Stimulated activated CD4-positive, alpha-beta T cell treated with anti-CD3 and anti-CD28 coated beads, Interleukin-12 subunit alpha, Interleukin-12 subunit beta, amount 100 ng/mL, for 24 hours (primary cell): Measurements from ENCODE around the gene MFSD2A.
"Not testable (repeated sequence)": the region's sequence is repeated elsewhere in the genome, so short reads cannot be mapped to it uniquely, and the experiment has no call there.

Experiments
- DNase-seq, 2 experiments: peaks; one replicate each; pipeline ENCODE4 v3.0.0-alpha.2; 2020; ENCODE audit warnings: low read depth in 2 of 2

MFSD2A gene

GRCh38 chr1:39940980-39941871 is 13.7 kb upstream of the MFSD2A start:
- DNase-seq, result no peak

- DNase-seq, result no peak
These were observed 11.3 kb upstream of the MFSD2A start for GRCh38 chr1:39943471-39944290.

DNA sequence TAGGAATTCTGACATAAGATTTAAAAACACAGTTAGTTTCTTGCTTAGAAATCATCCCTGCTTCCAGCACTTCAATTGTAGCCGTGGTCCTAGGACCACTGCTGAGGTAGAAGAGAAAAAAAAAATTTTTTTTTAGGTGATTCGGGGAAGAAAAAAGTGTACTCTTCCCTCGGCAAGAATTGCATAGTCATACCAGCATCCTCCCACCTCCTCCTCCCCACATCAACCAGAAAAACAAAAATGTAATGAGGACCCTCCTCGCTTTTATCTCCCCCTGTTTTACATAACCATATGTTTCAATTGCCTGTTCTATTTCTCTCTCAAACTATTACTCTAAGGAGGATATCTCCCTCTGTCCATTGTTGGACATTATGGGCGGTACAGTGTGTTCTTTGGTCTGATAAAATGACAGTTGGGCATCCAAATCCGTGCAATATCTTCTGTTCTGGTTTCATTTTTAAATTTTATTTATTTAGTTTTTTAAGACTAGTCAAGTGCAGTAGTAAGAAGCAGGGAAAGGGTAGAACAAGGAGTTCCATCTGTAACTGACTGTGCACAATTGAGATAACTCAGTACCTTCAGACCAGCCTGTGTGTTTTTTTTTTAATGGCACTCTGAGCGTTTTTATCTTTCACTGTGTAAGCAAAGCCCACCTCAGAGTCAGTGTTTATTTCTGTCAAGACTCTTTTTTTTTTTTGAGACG is 10.4 kb upstream of the MFSD2A start:
- DNase-seq, result no peak

- no peak for DNase-seq
These were observed 8.7 kb upstream of the MFSD2A start for GRCh38 chr1:39946216-39946615.

GRCh38 chr1:39947260-39947659 is 7.7 kb upstream of the MFSD2A start:
- no peak for DNase-seq

- DNase-seq, result no peak
These were observed 5.1 kb upstream of the MFSD2A start for GRCh38 chr1:39949891-39950290.

GRCh38 chr1:39951926-39952325 is 3.0 kb upstream of the MFSD2A start:
- no peak for DNase-seq

- no peak for DNase-seq
These were observed 2.4 kb upstream of the MFSD2A start for GRCh38 chr1:39952359-39953110.

- no peak for DNase-seq
These were observed 548 bp upstream of the MFSD2A start for GRCh38 chr1:39954324-39954869.

DNA sequence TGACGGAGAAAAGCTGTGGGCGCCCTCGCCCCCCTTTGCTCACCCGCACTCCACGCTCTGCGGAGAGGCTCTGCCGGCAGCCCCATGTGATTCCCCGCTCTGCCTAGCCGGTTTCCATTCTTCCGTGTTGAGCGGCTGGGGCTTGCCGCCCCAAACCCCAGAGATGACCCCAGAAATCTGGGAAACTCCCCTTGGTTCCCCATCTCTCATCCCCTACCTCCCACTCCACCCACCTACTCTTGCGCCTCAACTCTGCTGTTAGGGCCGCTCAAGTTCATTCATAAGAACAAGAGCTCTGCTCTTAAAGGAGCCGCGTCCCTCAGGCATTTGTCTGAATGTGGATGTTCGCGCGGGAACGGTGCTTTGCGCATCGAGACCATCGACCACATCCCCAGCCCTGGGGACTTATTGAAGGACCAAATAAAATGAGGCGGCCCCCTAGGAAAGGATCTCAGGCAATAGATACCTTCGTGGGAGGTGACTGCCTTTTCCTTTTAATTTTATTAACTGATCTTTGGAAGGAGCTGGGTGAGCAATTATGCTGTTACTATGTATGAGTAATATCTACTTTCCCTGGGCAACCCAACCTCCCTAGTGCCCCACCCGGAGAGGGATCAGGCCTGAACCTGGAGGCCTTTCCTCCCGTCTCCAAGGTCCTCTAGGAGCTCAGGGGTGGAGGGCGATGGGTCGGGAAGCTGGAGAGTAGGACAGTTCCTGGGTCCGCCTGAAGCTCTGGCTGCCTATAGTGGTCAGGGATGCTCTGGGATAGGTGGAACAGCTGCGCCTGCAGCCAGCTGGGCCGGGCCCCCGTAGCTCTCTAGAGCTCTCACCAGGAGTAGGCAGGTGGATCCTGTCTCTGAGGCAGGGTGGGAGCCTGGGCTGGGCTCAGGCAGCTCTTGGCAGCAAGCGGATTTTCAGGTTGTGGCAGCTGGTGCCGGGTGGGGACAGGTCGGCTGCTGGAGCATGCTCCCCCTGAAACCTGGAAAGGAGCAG is 898 bp downstream of the MFSD2A start:
- DNase-seq, result peak; percentile 28 to 60

DNA sequence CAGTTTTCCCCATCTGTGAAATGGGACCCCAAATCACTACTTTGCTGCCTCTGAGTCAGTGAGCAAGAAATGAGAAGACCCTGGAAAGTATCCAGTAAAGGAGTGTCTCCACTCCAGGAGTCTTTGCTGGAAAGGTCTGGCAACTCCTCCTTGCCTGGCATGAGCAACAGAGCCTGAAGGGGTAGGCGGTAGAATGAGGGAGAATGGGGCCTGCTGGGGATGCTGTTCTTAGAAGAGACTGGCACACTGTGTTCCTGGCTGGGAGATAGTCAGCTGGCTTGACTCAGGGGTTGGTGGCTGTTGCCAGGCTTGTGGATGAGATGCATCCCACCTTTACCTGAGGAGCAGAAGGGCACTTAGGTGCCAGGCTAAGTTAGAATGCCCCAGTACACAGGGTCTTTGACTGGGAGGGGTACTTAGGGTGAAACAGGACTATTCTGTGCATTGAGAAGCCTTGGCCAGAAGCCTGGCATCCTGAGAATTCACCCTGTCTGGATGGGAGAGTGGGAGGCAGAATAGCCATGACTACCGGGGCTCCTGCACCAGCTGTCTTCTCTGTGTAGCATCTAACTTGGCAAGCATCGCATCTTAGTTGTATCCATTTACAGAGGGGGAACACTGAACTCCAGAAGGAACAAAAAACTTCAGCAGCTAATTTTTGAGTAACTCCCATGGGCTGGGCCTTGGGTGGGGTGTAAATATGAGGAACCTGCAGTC is 2.5 kb downstream of the MFSD2A start:
- no peak for DNase-seq

DNA sequence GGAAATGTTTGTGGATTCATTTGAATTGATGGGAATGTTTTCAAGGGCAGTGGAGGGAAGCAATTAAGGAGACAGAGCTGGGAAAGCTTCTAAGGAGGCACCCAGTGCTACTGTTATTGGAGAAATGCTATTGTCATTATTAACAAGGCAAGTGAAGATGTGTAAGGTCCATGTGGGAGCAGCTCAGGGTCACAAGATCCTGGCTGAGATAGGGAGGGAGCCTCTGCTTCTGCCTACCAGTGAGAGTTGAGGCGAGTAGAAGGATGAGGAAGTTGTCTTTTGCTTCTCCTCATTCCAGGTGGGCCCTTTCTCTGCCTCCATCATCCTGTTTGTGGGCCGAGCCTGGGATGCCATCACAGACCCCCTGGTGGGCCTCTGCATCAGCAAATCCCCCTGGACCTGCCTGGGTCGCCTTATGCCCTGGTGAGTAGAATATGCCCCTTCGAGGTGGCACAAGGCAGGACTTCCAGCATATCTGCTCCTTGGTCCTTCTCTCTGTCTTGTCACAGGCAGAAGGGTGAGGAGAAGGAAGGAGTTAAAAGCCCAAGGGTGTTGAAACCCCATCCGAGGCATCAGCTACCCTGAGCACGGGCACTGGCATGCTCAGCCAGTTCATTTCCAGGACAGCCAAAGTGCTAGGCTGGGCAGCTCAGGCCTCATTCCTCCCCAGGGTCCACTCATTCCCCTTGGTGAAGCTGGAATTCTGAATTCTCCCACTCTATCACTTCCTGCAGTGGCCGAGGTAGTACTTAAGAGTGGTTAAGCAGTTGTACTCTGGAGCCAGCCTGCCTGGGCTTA is 3.7 kb downstream of the MFSD2A start:
- no peak for DNase-seq

DNA sequence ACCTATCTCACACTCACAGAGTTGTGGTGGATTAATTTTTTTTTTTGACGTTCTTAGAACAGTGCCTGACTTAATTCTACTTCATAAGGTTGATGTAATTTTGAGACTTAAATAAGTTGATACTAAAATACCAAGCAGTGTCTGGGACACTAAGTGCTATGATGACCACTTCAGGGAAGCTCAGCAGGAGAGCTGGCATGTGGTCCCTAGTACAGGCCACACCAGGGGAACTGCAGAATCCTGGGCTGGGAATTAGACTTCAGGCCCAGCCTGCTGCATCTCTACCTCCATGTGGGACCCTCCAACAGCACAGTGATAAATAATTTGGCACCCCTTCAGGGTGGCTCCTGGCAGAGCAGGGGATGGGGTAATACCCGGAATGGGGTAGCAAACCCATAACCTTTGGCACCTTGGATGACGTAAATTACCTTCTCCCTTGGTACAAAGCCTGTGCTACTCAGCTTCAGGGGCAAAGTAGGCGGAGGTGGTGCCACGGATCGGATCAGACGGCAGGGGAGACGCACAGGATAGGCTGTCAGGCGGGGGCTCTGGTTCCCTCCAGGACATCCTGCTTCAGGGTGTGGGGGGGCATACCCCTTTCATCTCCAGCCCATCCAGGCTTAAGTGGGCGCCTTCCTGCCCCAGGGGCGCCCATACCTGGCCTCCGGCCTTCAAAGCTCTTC is 4.8 kb downstream of the MFSD2A start:
- DNase-seq, result no peak

DNA sequence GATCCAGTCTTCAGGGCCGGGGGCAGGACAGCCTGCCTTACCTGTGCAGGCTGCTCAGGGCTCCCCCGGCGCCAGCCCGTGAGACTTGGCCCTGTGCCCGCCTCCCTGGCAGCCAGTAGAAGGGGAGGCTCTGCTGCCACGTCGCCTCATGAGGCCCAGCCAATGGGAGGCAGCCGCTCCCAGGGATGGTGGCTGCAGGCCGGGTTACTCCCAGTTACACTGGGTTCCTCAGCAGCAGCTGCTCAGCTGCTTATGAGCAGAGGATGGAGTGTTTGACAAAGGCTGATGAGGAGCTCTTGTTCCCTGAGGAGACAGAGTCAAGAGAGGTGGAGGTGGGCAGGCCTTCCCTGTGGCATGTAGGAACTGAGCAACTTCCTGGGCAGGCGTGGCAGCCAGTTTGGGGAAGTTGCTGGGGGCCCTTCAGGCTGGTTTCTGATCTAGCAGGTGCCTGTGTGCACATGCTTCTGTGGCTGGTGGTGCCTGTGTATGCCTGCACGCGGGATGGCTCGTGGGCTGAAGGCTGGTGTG is 5.5 kb downstream of the MFSD2A start:
- no peak for DNase-seq

- no peak for DNase-seq
These were observed 7.5 kb downstream of the MFSD2A start for GRCh38 chr1:39962450-39962825.

GRCh38 chr1:39962964-39963363 is 8.0 kb downstream of the MFSD2A start:
- DNase-seq, result not testable (repeated sequence)

DNA sequence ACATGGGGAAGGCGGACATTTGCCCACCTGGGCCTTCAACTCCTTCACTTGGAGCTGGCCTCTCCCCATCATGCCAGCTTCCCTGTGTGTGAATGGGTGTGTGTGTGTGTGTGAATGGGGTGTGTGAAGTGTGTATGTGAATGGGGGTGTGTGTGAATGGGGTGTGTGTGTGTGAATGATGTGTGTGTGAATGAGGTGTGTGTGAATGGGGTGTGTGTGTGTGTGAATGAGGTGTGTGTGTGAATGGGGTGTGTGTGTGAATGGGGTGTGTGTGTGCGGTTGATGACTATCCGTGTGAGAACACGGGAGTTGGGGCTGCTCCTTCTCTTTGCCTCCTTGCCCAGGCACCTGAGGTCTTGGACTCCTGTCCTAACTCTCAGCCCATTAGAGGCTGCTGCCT is 9.6 kb downstream of the MFSD2A start:
- no peak for DNase-seq

- DNase-seq, result no peak
These were observed 10.1 kb downstream of the MFSD2A start for GRCh38 chr1:39965044-39965443.
